ENCODE data around the gene PLAA. TPM values are rescaled to one million over a fixed set of nuclear protein-coding genes. Genes with fewer than 3 reads are reported as not detected.

PLAA gene
- 35.0 and 39.2 TPM in 2 replicates for total RNA-seq

DNA sequence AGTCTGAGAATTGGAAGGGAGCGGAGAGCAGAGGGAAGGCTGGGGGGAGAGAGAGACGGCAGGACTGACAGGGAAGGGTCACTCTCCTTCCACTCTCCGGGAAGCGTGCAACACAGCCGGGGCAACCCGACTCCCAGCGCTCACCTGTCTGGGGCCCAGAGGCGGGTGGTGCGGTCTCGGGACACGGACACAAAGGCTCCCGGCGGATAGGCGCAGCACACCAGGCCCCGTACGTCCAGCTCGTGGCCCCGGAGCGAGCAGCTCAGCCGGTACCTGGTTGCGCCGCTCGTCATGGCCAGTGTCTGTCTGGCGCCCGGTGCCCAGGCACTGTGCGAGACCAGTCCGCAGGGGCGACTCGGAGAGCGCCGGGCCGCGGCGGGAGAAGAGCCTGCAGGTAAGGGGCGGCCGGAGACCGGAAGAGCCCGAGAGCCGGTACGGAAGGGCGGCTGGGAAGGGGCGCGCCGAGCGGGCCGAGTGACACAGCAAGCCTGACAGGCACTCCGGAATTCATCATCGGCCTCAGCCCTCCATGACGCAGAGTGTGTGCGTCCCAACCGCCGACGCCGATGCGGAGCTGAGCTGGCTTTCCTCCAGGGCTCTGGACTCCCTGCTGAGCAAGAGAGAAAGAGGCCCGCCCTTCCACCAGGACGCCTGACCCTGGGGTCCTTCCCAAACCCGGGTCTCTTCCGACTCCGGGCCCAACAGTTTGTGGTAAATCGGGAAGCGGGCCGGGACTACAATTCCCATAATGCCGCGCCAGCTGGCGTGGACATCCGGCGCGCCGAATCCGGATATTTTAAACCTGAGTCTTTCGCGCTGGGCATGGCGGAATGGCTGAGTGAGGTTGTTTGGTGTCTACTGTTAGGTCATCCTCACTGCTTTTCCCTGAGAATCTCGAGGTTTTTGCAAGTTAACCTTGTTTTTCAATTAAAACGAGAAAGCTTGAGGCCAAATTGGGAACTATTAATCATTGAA lies at the start of gene PLAA:
PLAA (minus strand) TSS at position 490 of the 975 bp plus-strand sequence; CDS start at position 293, 197 bp downstream.

GRCh38 chr9:26955921-26956859 lies 9.1 kb upstream of the PLAA start, which contains the start of gene IFT74:
IFT74 (plus strand) TSS chr9:26956412; CDS start chr9:26961968, 5,556 bp downstream.

DNA sequence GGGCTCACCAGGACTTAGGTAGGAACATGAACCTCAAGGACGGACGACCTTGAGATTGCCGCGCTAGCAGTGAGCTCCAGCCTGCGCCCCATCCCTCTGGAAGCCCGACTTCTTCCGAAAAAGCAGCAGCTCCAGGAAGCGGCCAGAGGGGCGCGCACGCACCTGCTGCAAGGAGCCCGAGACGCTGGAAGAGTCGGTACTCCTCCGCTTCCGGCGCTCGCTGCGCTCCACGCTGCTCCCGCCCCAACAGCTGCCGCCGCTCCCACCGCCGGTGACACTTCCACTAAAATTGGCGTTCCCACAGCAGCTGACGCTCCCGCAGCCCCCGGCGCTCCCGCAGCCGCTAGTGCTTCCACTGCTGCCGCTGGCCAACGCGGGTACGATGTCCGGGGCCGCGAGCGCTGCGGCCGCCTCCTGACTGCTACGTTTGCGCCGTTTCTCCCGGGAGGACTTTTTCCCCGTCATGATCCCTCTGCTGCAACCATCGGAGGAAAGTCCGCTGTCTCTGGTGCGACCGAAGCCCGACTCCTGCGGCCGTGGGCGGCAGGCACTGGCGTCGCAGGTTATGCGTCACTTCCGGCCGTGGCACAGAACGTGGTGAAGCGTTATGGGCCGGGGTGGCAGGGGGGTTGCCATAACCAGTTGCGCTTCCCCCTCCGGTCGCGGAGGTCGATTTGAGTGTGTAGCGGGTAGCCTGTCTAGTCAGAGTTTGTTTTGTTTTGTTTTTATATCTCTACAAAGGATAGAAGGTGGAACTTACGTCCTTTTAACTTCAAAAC lies 54.6 kb downstream of the PLAA start, which contains the start of gene CAAP1:
CAAP1 (minus strand) TSS at position 552 of the 779 bp plus-strand sequence; CDS start at position 465, 87 bp downstream.

Small RNA genes lying within 50 kb of the gene (small RNA-seq; reads per million reads assigned to genes)
- gene RN7SL100P: not detected

Other genes with a start within 250 kb of the PLAA start
- gene CAAP1, start 54.4 kb downstream of the PLAA start, total RNA-seq: 12.8 and 20.3 TPM in 2 replicates
- gene IFT74, start 9.2 kb upstream of the PLAA start, total RNA-seq: 20.3 and 26.1 TPM in 2 replicates
- gene LRRC19, start 58.4 kb upstream of the PLAA start, total RNA-seq: under 0.01 TPM in 1 of 2 replicates, not detected in the other
- gene TEK, start 162.0 kb upstream of the PLAA start, total RNA-seq: 0.78 and 1.4 TPM in 2 replicates

All from articular chondrocyte of knee joint (primary cell).